ENCODE measurements around the gene GNAZ.

GRCh38 chr22:23029521-23030228 lies 40.6 kb upstream of the GNAZ start:
- TF ChIP-seq CTCF (IDR thresholded peaks at IDR 0.05; ENCODE audit: low read depth, low read length, missing input control) = no peak
- TF ChIP-seq REST (IDR thresholded peaks at IDR 0.05) = no peak
- no peak for TF ChIP-seq TAF1 (conservative IDR thresholded peaks at IDR 0.05)
- no peak for TF ChIP-seq FOXA1 (IDR thresholded peaks at IDR 0.05)
- TF ChIP-seq MAX (IDR thresholded peaks at IDR 0.05) = no peak
- TF ChIP-seq JUND (IDR thresholded peaks at IDR 0.05) = no peak
- no peak for TF ChIP-seq EGR1 (IDR thresholded peaks at IDR 0.05; ENCODE audit: low read depth in 2 of 2)
- no peak for TF ChIP-seq RAD21 (IDR thresholded peaks at IDR 0.05)
- no peak for TF ChIP-seq RXRA (IDR thresholded peaks at IDR 0.05)
- TF ChIP-seq YY1 (IDR thresholded peaks at IDR 0.05) = no peak
- TF ChIP-seq GABPA (IDR thresholded peaks at IDR 0.05 in 1 of 2, conservative IDR thresholded peaks at IDR 0.05 in 1 of 2) = no peak
- no peak for TF ChIP-seq ZBTB33 (IDR thresholded peaks at IDR 0.05)
